Measurements from ENCODE around the gene RABEPK.
"Not testable (repeated sequence)": the region's sequence is repeated elsewhere in the genome, so short reads cannot be mapped to it uniquely, and the experiment has no call there.

Gene RABEPK

DNA sequence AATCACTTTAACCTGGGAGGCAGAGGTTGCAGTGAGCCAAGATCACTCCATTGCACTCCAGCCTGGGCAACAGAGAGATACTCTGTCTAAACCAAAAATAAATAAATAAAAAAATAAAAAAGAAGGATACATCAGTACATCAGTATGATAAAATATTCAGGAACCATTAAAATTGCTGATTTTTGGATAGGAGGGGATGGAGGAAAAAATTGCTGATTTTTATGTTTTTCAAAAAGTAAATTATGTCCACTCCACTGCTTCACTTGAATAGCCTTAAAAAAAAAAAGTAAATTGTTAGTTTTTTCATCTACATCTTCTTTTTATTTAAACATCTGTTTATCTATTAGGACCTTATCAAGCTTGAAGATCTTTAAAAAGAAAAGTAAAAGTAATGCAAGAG lies 53.9 kb downstream of the RABEPK start:
- no peak for DNase-seq

GRCh38 chr9:125255781-125256391 lies 55.5 kb downstream of the RABEPK start:
- peak in 1 of 2 experiments; percentile 25 for DNase-seq

DNA sequence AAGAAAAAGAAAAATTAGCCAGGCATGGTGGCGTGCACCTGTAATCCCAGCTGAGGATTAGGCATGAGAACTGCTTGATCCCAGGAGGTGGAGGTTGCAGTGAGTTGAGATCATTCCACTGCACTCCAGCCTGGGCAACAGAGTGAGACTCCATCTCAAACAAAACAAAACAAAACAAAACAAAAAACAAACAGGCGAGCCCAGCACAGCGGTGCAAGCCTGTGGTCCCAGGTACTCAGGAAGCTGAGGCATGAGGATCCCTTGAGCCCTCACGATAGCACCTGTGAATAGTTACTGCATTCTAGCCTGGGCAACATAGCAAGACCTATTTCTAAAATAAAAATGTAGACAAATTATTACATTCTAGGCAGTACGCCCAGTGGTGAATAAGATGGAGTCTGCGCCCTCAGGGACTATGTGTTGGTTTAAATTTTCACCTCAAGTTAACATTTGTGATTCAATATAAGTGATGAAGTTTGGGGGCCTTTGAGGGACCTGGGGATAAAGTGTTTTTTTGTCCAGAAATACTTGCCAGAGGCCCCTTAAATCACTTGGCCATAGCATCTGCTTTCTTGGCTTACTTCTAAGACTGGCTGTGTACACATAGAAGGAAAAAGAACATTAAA lies 57.9 kb downstream of the RABEPK start:
- no peak for DNase-seq

DNA sequence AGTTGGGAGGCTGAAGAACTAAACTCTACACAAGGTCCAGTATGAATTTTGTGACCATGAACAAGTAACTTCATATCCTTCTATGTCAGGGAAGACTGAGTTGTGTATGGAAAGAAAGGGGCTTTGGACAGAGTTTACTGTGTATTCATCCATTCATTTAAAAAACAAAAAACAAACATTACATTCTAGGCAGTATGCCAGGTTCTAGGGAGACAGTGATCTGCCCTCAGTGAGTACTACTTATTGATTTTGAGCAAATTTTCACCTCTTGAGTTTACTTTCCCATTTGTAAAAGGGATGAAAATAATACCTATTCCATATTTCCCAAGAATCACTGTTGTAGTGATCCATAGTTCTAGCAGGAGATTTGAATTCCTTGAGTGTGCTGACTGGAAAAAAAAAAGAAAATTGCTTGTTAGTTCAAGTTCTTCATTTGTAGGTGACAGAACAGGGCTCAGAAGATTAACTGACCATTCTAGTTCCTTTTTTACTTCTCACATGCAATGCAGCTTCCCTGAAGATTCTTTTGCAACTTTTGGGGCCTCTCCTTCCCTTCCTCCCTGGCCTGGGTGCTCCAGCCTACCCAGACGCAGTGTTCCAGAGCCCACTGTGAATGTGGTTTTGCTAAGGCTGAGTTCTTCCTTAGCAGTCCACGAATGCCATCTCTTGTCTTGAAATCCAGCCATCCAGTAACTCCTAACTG lies 58.6 kb downstream of the RABEPK start:
- no peak for DNase-seq

DNA sequence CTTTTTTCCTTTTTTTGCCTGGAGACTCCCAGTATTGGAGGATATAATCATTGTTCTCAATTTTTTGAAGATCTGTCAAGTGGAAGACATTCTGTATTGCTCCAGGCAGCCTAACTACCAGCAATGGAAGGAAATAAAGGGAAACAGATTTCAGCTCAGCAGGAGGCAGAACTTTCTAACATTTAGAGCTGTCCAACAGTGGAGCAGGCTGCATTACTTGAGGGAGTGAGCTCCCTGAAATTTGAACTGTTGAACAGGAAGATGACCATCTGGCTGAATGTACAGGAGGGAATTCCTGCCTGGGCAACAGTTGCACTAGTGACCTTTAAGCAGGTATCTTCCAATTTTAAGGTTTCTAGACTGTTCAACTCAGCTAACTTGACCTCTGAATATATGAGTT lies 60.2 kb downstream of the RABEPK start:
- no peak for DNase-seq

GRCh38 chr9:125261501-125262293 lies 61.4 kb downstream of the RABEPK start, which contains the start of gene GAPVD1:
Gene GAPVD1, plus strand, starts transcription at chr9:125261826. Its CDS starts 37,096 bp downstream, at chr9:125298922.
- peak; percentile 90 to 94 for DNase-seq

DNA sequence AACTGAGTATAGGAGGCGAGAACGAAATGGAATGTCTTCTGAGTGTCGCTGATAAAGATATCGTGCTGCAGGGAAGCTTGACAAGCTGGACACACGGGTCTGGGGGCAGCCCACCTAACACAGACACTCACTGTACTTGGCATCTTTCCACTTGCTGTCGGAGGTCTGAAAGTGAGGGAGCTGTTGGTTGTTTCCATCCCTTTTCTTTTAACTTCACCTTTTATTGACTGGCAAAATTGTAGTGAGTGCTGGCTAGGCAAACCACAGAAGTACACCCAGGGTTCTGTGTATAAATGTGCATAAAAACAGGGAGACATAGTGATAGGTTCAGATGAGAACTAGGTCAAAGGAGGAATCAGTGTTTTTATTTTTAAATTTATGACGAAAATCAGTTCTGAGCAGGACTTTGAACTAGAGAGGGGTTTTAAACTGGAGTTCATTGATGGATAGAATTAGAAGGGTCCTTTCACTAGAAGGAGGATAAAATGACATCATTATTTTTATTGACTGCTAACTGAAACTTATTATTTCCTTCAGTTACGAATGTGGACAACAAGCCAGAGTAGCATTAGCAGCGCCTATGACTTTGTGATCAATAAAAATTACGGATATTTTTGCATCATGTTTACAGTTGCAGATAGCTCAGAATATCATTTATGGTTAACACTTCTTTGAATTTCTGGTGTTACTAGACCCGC lies 62.1 kb downstream of the RABEPK start:
- DNase-seq, result no peak

DNA sequence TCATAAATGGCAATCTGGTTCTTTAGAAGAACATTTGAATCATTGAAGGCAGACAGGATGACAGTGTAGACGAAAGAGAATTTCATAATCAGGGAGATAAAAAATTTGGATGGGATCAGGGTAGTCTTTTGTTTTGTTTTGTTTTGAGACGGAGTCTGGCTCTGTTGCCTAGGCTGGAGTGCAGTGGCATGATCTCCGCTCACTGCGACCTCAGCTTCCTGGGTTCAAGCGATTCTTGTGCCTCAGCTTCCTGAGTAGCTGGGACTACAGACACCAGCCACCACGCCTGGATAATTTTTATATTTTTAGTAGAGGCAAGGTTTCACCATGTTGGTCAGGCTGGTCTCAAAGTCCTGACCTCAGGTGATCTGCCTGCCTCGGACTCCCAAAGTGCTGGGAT lies 63.7 kb downstream of the RABEPK start:
- not testable (repeated sequence) for DNase-seq

DNA sequence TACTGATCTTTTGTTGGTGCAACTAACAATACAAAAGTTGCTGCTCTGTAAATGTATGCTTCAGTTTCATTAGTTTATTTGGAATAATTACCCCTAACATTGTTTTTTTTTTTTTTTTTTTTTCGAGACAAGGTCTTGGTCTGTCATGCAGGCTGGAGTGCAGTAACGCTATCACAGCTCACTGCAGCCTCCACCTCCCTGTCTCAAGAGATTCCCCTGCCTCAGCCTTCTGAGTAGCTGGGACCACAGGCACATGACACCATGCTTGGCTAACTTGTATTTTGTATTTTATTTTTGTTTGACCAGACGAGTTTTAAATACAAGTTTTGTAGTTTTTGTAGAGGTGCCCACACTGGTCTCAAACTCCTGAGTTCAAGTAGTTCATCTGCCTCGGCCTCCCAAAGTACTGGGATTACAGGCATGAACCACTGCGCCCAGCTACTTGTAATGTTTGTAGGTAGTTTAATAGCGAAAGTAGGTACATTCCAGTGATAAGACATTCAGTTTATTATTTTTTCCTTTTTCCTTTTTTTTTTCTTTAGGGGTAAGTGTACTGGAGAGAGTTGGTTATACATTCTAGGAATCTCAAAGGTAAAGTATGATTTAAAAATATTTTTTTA lies 68.2 kb downstream of the RABEPK start:
- DNase-seq, result no peak

DNA sequence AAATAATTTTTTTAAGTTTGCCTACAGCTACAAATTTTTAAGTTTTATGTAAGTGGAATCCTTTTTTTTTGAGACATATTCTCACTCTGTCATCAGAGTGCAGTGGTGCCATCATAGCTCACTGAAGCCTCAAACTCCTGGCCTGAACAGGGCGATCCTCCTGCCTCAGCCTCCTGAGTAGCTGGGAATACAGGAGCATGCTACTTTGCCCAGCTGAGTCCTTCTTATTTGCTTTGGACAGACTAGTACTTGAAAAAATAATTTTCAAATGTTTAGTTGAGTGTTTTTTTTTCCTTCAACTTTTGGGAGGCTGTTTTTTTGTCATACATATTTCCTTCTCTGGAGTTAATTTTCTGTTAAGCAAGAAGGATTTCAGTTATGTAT lies 68.7 kb downstream of the RABEPK start:
- no peak for DNase-seq

GRCh38 chr9:125271081-125271480 lies 70.7 kb downstream of the RABEPK start:
- DNase-seq, result no peak

DNA sequence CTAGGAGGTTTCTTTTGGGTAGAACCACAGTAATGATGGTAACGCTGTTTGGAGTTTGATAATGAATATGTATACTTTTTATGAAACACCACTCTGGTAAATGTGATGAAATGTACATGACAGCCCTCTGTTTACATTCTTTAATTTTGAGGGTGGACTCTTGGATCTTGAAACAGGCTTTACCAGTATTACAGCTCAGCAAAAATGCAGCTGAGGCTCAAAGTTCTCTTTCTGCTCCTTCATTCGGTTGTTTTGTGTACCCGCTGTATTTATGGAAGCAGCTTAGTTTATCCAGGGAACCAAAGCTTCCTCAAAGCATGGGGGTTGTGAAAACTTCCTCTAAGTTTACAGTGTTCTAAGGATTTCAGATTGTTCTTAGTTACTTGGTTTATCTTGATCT lies 72.4 kb downstream of the RABEPK start:
- DNase-seq, result no peak

GRCh38 chr9:125276771-125277170 lies 76.4 kb downstream of the RABEPK start:
- DNase-seq, result no peak

DNA sequence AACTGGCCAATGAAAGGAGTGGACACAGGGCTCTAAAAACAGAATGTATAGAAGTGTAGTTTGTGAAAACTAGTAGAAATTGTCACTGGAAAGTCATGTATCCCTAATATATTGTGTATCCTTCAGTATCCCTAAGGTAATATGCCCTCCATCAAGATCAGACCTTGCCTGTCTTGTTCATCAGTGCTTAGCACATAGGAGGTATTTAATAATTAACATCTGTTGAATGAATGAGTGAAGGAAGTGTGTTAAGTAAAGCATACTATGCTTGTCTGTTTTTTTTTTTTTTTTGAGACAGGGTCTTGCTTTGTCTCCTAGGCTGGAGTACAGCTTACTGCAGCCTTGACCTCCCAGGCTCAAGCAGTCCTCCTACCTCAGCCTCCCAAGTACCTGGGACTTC lies 77.1 kb downstream of the RABEPK start:
- DNase-seq, result no peak

DNA sequence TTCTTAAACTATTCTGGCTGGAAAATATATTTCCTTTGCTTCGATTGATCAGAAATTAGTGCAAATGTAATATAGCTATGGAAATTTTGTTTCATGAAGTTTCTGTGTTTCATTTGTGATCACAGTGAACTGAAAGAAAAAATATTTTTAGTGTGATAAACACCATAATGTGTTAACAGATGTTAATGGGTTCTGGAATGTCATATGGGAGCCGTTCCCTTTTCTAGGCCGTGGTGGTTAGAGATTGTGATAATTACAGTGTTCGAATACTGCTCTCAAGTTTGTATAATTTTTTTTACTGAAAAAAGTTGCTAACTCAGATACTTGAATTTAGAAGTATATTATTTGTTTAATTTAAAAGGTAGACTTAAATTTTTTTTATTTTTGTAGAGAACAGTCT lies 80.6 kb downstream of the RABEPK start:
- no peak for DNase-seq

Measured in NCI-H2081 (cell line).